OCI-M2 (cell line): ENCODE data around the gene KLHL29.

Source experiments
- DNase-seq: peaks from one replicate; lab custom pipeline; 2025; ENCODE audit not compliant: unreplicated experiment; lab: John Stamatoyannopoulos, UW

KLHL29 gene

GRCh38 chr2:23393722-23394121 is 8.7 kb downstream of the KLHL29 start:
- no peak for DNase-seq

- DNase-seq: no peak
Observed at GRCh38 chr2:23394700-23395099, 9.7 kb downstream of the KLHL29 start.

GRCh38 chr2:23397478-23397877 is 12.5 kb downstream of the KLHL29 start:
- no peak for DNase-seq

GRCh38 chr2:23399674-23400261 is 14.8 kb downstream of the KLHL29 start:
- no peak for DNase-seq

GRCh38 chr2:23400703-23401102 is 15.7 kb downstream of the KLHL29 start:
- no peak for DNase-seq

GRCh38 chr2:23401427-23402204 is 16.6 kb downstream of the KLHL29 start:
- DNase-seq: no peak

GRCh38 chr2:23402205-23402740 is 17.3 kb downstream of the KLHL29 start:
- no peak for DNase-seq

GRCh38 chr2:23404426-23404825 is 19.4 kb downstream of the KLHL29 start:
- no peak for DNase-seq

- DNase-seq: no peak
Observed at GRCh38 chr2:23409248-23409647, 24.3 kb downstream of the KLHL29 start.

GRCh38 chr2:23410596-23410995 is 25.6 kb downstream of the KLHL29 start:
- no peak for DNase-seq

GRCh38 chr2:23411752-23412431 is 26.9 kb downstream of the KLHL29 start:
- no peak for DNase-seq

- DNase-seq: no peak
Observed at GRCh38 chr2:23412556-23413155, 27.7 kb downstream of the KLHL29 start.

- DNase-seq: no peak
Observed at GRCh38 chr2:23413641-23414040, 28.7 kb downstream of the KLHL29 start.

- DNase-seq: no peak
Observed at GRCh38 chr2:23414106-23414505, 29.1 kb downstream of the KLHL29 start.

- no peak for DNase-seq
Observed at GRCh38 chr2:23414871-23415270, 29.9 kb downstream of the KLHL29 start.

GRCh38 chr2:23417310-23417709 is 32.3 kb downstream of the KLHL29 start:
- no peak for DNase-seq

GRCh38 chr2:23418056-23418455 is 33.1 kb downstream of the KLHL29 start:
- DNase-seq: no peak

- DNase-seq: no peak
Observed at GRCh38 chr2:23418461-23418911, 33.5 kb downstream of the KLHL29 start.

- no peak for DNase-seq
Observed at GRCh38 chr2:23419171-23420090, 34.5 kb downstream of the KLHL29 start.

- DNase-seq: no peak
Observed at GRCh38 chr2:23420091-23420839, 35.3 kb downstream of the KLHL29 start.
